Measurements from ENCODE around the gene PARN. TPM values are rescaled to one million over a fixed set of nuclear protein-coding genes. Genes with fewer than 3 reads are reported as not detected.

The PARN gene
- total and polyA plus RNA-seq, 2 donors (not counting 1 experiment from before 2014, with no cell fraction given), result 26.7 to 32.9 TPM

DNA sequence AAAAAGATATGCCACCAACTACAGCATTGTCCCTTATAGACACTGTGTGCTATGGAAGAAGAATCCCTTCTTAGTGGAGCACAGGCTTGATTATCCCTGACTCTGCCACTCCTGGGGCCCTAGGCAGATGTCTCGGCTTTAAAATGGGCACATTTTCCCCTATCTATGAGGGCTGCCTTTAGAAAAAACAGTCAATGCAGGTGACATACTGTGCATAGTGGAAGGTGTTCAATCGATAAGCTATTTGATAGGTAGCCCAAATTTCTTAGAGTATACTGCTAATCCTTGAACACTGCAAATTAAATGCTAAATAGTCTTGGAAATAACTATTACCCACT, 64.4 kb downstream of the PARN start:
- Histone ChIP-seq H2AFZ (ENCODE audit: low read length) (no peak overlapping the region), H3K27ac (ENCODE audit: insufficient read depth, low read length) (no peak overlapping the region), H3K9ac (ENCODE audit: insufficient read depth, low read length) (no peak overlapping the region), H3K9me3 (ENCODE audit: control insufficient read depth, insufficient read depth, low read depth, low read length) (no peaks in the 10 kb centered on the region), H3K36me3 (ENCODE audit: control insufficient read depth, insufficient read depth, low read length) (no peaks in the 10 kb centered on the region), H3K4me1 (ENCODE audit: control insufficient read depth, extremely low read depth, insufficient read depth, low read length) (no peaks in the 10 kb centered on the region), H3K4me3 (replicated peaks in 1 of 4; ENCODE audit: control extremely low read depth in 1 of 4, insufficient read depth in 1 of 4, low read depth in 3 of 4, low read length in 4 of 4) (no peak overlapping the region), H3K27me3 (ENCODE audit: control insufficient read depth, insufficient read depth, low read length) (no peaks in the 10 kb centered on the region), H3K4me2 (ENCODE audit: extremely low read depth, insufficient read depth, low read length) (no peak overlapping the region), H4K20me1 (ENCODE audit: control insufficient read depth, extremely low read depth, insufficient read depth, low read length) (no peaks in the 10 kb centered on the region), H3K79me2 (ENCODE audit: control insufficient read depth, insufficient read depth, low read length) (no peaks in the 10 kb centered on the region)
- TF ChIP-seq EZH2 (IDR thresholded peaks at IDR 0.05; ENCODE audit: low read length, missing control alignments), result no peak
- TF ChIP-seq, protein P1, sequence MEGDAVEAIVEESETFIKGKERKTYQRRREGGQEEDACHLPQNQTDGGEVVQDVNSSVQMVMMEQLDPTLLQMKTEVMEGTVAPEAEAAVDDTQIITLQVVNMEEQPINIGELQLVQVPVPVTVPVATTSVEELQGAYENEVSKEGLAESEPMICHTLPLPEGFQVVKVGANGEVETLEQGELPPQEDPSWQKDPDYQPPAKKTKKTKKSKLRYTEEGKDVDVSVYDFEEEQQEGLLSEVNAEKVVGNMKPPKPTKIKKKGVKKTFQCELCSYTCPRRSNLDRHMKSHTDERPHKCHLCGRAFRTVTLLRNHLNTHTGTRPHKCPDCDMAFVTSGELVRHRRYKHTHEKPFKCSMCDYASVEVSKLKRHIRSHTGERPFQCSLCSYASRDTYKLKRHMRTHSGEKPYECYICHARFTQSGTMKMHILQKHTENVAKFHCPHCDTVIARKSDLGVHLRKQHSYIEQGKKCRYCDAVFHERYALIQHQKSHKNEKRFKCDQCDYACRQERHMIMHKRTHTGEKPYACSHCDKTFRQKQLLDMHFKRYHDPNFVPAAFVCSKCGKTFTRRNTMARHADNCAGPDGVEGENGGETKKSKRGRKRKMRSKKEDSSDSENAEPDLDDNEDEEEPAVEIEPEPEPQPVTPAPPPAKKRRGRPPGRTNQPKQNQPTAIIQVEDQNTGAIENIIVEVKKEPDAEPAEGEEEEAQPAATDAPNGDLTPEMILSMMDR (conservative IDR thresholded peaks at IDR 0.05 in 1 of 2, IDR thresholded peaks at IDR 0.05 in 1 of 2; ENCODE audit: low read depth in 1 of 2, low read length in 2 of 2), result no peak
- DNase-seq (ENCODE audit: low read depth in 2 of 2), result no peak

- no peaks in the 10 kb centered on the region for H3K9me3 ChIP-seq (ENCODE audit: control insufficient read depth, insufficient read depth, low read depth, low read length)
- no peaks in the 10 kb centered on the region for H3K79me2 ChIP-seq (ENCODE audit: control insufficient read depth, insufficient read depth, low read length)
- no peak overlapping the region for H3K9ac ChIP-seq (ENCODE audit: insufficient read depth, low read length)
- H3K4me1 ChIP-seq (ENCODE audit: control insufficient read depth, extremely low read depth, insufficient read depth, low read length), result no peaks in the 10 kb centered on the region
- no peaks in the 10 kb centered on the region for H3K36me3 ChIP-seq (ENCODE audit: control insufficient read depth, insufficient read depth, low read length)
- H3K4me3 ChIP-seq (replicated peaks in 1 of 4; ENCODE audit: control extremely low read depth in 1 of 4, insufficient read depth in 1 of 4, low read depth in 3 of 4, low read length in 4 of 4), result no peak overlapping the region
- H4K20me1 ChIP-seq (ENCODE audit: control insufficient read depth, extremely low read depth, insufficient read depth, low read length), result no peaks in the 10 kb centered on the region
- TF ChIP-seq, protein P1 (conservative IDR thresholded peaks at IDR 0.05 in 1 of 2, IDR thresholded peaks at IDR 0.05 in 1 of 2; ENCODE audit: low read depth in 1 of 2, low read length in 2 of 2), result no peak
- no peak for TF ChIP-seq EZH2 (IDR thresholded peaks at IDR 0.05; ENCODE audit: low read length, missing control alignments)
- H2AFZ ChIP-seq (ENCODE audit: low read length), result no peak overlapping the region
- H3K27ac ChIP-seq (ENCODE audit: insufficient read depth, low read length), result no peak overlapping the region
- DNase-seq (ENCODE audit: low read depth in 2 of 2), result peak; percentile 21 to 46
- no peak overlapping the region for H3K4me2 ChIP-seq (ENCODE audit: extremely low read depth, insufficient read depth, low read length)
- no peaks in the 10 kb centered on the region for H3K27me3 ChIP-seq (ENCODE audit: control insufficient read depth, insufficient read depth, low read length)
Measured at GRCh38 chr16:14564861-14565687, 65.0 kb downstream of the PARN start.

- Histone ChIP-seq H3K9me3 (ENCODE audit: control insufficient read depth, insufficient read depth, low read depth, low read length) (no peaks in the 10 kb centered on the region), H3K27ac (ENCODE audit: insufficient read depth, low read length) (no peak overlapping the region), H3K79me2 (ENCODE audit: control insufficient read depth, insufficient read depth, low read length) (no peaks in the 10 kb centered on the region), H3K4me1 (ENCODE audit: control insufficient read depth, extremely low read depth, insufficient read depth, low read length) (no peaks in the 10 kb centered on the region), H3K9ac (ENCODE audit: insufficient read depth, low read length) (no peak overlapping the region), H3K4me3 (replicated peaks in 1 of 4; ENCODE audit: control extremely low read depth in 1 of 4, insufficient read depth in 1 of 4, low read depth in 3 of 4, low read length in 4 of 4) (no peak overlapping the region), H3K4me2 (ENCODE audit: extremely low read depth, insufficient read depth, low read length) (no peak overlapping the region), H3K27me3 (ENCODE audit: control insufficient read depth, insufficient read depth, low read length) (no peaks in the 10 kb centered on the region), H2AFZ (ENCODE audit: low read length) (no peak overlapping the region), H4K20me1 (ENCODE audit: control insufficient read depth, extremely low read depth, insufficient read depth, low read length) (no peaks in the 10 kb centered on the region), H3K36me3 (ENCODE audit: control insufficient read depth, insufficient read depth, low read length) (no peaks in the 10 kb centered on the region)
- DNase-seq (ENCODE audit: low read depth in 2 of 2), result no peak
- TF ChIP-seq, protein P1 (conservative IDR thresholded peaks at IDR 0.05 in 1 of 2, IDR thresholded peaks at IDR 0.05 in 1 of 2; ENCODE audit: low read depth in 1 of 2, low read length in 2 of 2), result no peak
- no peak for TF ChIP-seq EZH2 (IDR thresholded peaks at IDR 0.05; ENCODE audit: low read length, missing control alignments)
Measured at GRCh38 chr16:14564323-14564722, 65.7 kb downstream of the PARN start.
